NOMO-1 treated with dmso at 0.1 percent for 144 hours (cell line): ENCODE measurements around the gene SYVN1.

Source experiments
- DNase-seq: peaks from one replicate; lab custom pipeline; 2025; ENCODE audit not compliant: unreplicated experiment; lab: John Stamatoyannopoulos, UW

SYVN1 gene

GRCh38 chr11:65087827-65088226 lies 46.5 kb downstream of the SYVN1 start:
- DNase-seq: no peak

DNA sequence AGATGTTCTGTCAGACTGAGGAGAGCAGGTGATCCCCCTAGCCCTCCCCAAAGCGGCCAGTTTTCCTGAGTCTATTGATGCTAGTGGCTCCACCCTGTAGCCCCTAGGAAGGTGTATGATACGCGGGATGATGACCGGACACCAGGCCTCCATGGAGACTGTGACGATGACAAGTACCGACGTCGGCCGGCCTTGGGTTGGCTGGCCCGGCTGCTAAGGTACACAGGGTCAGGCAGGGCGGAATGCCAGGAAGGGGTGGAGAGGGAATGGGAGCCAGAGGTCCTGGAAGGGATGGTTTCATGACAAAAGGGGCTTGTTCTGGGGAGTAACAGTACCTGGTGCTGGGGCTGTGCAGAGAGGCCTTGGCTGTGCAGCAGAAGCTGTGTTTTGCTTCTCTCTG lies 47.1 kb downstream of the SYVN1 start:
- no peak for DNase-seq

DNA sequence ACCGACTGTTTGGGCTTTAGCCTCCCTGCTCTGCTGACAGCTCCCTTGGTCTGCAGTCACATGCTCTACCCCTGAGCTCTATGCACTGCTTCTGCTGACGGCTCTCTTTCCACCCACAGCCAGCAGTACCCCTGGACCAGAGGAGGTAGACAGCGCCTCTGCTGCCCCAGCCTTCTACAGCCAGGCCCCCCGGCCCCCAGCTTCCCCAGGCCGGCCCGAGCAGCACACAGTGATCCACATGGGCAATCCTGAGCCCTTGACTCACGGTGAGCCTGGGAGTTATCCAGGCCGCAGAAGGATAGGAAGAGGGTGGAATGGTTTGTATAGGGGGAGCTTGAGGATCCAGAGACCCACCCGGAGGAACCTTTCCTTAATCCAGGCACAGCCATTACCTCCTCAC lies 47.5 kb downstream of the SYVN1 start:
- DNase-seq: no peak

DNA sequence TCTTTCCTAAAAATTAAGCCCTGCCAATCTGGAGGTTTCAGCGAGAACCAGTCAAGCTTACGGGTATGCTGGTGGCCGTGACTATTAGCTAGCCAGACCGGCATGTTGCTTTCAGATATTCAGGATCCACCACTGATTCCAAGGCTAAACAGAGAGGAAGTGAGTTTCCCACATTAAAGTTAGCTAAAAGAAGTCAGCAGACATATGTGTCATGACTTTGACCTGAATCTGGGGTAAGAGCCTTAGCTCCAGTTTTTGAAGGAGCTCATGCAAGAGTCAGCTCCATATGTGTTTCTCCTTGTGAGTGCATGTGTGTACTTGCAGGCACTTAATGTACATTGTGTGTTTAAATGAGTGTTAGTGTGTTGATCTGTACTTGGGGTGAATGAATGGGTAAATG lies 48.9 kb downstream of the SYVN1 start:
- DNase-seq: no peak

DNA sequence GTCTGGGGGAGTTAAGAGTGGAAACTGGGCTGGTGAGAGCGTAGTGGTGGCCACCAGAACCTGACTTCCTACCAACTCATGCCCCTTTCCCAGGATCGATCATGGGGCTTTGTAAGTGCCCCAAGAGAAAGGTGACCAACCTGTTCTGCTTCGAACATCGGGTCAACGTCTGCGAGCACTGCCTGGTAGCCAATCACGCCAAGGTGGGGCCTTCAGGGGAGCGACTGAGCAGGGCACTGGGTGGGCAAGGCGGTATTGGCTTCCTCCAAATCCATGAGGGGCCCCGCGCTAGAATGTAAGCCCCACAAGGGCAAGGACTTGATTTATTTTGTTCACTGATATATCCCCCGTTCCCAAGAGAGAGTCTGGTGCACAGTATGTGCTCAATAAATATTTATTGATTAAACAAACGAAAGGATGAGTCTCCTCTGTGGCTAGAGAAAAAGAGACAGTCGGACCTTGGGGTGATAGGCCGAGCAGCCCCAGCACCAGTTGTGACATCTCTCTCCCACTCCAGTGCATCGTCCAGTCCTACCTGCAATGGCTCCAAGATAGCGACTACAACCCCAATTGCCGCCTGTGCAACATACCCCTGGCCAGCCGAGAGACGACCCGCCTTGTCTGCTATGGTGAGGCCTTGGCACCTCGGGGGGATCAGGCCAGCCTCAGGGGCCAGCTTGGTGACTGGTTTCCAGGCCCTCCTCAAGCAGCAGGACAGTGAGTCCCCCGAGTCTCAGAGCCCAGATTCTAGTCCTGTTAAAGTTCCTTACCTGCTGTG lies 49.5 kb downstream of the SYVN1 start:
- no peak for DNase-seq

DNA sequence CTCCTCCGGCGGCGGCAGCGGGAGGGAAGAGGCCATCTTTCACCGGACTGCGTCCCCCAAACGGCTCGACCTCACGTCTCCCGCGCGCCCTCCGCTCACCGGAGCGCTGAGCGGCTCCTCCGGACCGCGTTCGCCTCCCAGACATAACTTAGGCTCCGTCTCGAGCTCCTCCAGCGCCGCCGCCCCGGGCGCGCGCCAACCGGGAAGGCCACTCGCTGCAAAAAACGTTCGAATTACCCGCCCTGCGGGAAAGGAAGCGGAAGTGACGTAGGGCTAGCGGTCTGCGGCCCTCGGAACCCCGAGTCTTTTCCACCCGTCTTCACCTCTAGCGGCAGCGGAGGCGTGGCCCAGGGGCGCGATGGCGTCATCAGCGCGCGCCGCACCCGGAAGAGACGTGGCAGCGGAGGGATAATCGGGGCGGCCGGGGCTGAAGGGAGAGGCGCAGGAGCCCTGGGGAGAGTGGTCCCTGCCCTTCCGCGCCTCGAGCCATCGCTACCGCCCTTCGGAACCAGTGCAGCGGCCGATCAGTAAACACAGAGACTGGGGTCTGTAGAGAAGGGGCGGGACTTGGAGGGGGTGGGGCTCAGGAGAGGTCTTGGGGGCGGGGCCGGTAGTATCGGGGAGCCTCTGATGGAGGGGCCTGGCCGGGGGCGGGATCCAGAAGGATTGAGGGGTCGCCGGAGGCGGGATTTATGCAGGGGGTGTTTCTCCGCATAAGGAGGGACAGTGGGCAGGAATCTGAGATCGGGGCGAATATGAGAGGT lies 50.3 kb downstream of the SYVN1 start, which contains the start of the genes CDCA5 and ZFPL1:
Gene CDCA5, minus strand, starts transcription at position 207 of the 764 bp plus-strand sequence. Its CDS starts 62 bp downstream, at position 145.
Gene ZFPL1, plus strand, starts transcription at position 389 of the 764 bp plus-strand sequence. CDS start 477 bp downstream, outside the sequence.
- DNase-seq: peak; percentile 96

GRCh38 chr11:65083134-65083833 lies 51.0 kb downstream of the SYVN1 start:
- no peak for DNase-seq

- no peak for DNase-seq
These were observed 55.5 kb downstream of the SYVN1 start for GRCh38 chr11:65078786-65079342.

DNA sequence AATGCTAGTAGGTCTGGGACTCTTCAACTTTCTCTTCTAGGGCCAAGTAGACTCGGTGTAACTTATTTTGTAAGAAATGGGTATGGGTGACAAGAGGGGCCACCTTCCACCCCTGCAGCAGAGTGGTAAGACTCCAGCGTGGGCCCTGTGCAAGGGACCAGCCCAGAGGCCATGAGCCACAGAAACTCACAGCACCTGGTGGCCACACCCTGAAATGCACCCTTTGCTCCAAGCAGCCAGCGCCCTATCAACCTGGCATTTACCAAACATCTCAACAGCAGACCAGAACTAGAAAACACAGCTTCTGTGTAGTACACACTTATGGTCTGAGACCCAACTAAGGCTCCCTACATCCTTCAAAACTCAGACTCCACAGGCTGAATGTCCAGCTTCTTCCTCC lies 56.2 kb downstream of the SYVN1 start:
- no peak for DNase-seq

- DNase-seq: no peak
These were observed 56.9 kb downstream of the SYVN1 start for GRCh38 chr11:65077451-65077850.
